ENCODE data around the gene DDX3X. TPM values are rescaled to one million over a fixed set of nuclear protein-coding genes. Genes with fewer than 3 reads are reported as not detected.

The DDX3X gene
- polyA plus RNA-seq, 1 of the 3 experiments (the other 2 are of a cell fraction), result 30.9 TPM

DNA sequence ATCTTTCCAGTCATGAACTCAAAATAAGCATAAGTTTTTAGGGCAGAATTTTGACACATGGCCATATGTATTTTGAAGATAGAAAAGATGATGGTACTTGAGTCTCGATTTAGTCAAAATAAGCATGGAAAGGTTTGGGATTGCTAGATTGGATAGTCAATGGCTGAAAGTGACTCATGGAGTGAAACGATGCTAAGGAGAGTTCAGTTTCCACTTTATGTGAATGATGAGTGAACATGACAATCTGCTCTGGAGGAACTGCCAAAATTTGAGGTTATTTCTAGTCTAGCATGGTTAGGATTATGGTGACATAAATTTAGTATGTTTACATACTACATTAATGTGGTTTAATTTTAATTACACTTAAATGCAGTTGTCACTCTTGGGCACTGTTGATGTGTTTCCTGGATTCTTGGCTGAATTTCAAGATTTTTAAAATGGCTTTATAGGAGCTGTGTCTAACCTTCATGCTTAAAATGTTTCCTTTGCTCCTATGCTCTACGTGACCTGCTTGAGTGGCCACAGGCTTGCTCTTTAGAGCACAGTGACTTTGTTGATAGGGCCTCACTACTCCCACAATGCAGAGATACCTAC is 17.1 kb downstream of the DDX3X start:
- DNase-seq, result no peak
- ChIA-PET POLR2A (no interaction called here), CTCF (no interaction called here)
- 71% methylated on average over 3 of the region's 3 CpGs for WGBS (ENCODE audit: low lambda C conversion rate)
- H3K9me3 ChIP-seq, result no peaks in the 10 kb centered on the region
- H3K27me3 ChIP-seq (ENCODE audit: insufficient read depth), result no peaks in the 10 kb centered on the region
- peaks cover 56% of the 10 kb centered on the region for H4K20me1 ChIP-seq (ENCODE audit: insufficient read depth)
- peaks cover 46 to 51% of the 10 kb centered on the region in 2 experiments for H3K36me3 ChIP-seq (replicated peaks in 1 of 2; ENCODE audit: control insufficient read depth in 1 of 2, insufficient read depth in 2 of 2, low read length in 1 of 2)
- H3K4me3 ChIP-seq (ENCODE audit: low read depth in 2 of 2, low read length in 1 of 2), result no peak overlapping the region
- TF ChIP-seq EZH2phosphoT487 (IDR thresholded peaks at IDR 0.05; ENCODE audit: borderline replicate concordance, low read depth) (no peak), FOSL2 (IDR thresholded peaks at IDR 0.05; ENCODE audit: borderline replicate concordance, low read depth) (no peak), GATA2 (CRISPR knock-in tag; IDR thresholded peaks at IDR 0.05) (no peak), PBX3 (IDR thresholded peaks at IDR 0.05) (no peak), JUND (IDR thresholded peaks at IDR 0.05) (no peak; the same call in 1 of the 2 replicates), SIN3A (IDR thresholded peaks at IDR 0.05; ENCODE audit: borderline replicate concordance, low read depth, low read length) (0 out of 2 replicates have a peak, but pooled peaks have one; percentile 58), TAF1 (IDR thresholded peaks at IDR 0.05; ENCODE audit: borderline replicate concordance, low read depth, low read length) (no peak), SMC3 (IDR thresholded peaks at IDR 0.05; ENCODE audit: low read depth, low read length) (no peak), RAD21 (IDR thresholded peaks at IDR 0.05; ENCODE audit: low read length) (no peak), POLR2AphosphoS5 (IDR thresholded peaks at IDR 0.05; ENCODE audit: low read depth, low read length) (peak; percentile 71), RFX5 (IDR thresholded peaks at IDR 0.05; ENCODE audit: low read length) (no peak)
- peaks cover 16% of the 10 kb centered on the region for H3K79me2 ChIP-seq (ENCODE audit: insufficient read depth)
- H3K4me1 ChIP-seq (ENCODE audit: control insufficient read depth in 1 of 2, insufficient read depth in 2 of 2, low read depth in 1 of 2, low read length in 1 of 2), result peaks cover 2 to 9% of the 10 kb centered on the region in 2 experiments; a peak in 1 of 4 replicates
- peaks cover 63% of the 10 kb centered on the region for H3F3A ChIP-seq (replicated peaks; ENCODE audit: insufficient read depth)
- no peak overlapping the region for H3K4me2 ChIP-seq
- no peak overlapping the region for H3K9ac ChIP-seq
- no peaks in the 10 kb centered on the region for H3K9me2 ChIP-seq
- H3K27ac ChIP-seq (ENCODE audit: low read depth in 2 of 2, low read length in 1 of 2), result peak overlapping the region in 1 of 2 experiments; percentile 43; a peak in 1 of 4 replicates
- H2AFZ ChIP-seq (ENCODE audit: low read depth), result no peak overlapping the region

DNA sequence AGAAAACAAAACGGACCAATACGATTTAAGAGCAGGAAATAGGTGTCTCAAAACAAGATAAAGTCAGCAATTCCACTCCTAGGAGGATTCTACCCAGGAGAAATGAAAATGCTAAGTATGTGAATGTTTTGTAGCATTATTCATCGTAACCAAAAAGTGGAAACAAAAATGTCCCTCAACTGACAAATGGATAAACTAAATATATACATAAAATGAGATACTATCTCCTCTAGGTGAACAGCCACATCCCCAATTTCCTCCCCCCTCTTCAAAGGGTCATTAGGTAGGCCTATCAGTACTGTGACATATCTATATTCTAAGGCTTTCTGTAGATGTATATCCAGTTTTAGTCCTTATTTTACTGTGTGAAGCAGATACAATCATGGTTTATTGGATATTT is 18.0 kb downstream of the DDX3X start:
- POLR2A ChIA-PET, result no interaction called here
- H3K79me2 ChIP-seq (ENCODE audit: insufficient read depth), result peaks cover 8% of the 10 kb centered on the region; the same call in 1 of the 2 replicates
- no peak overlapping the region for H3K4me3 ChIP-seq (ENCODE audit: low read depth in 2 of 2, low read length in 1 of 2)
- H2AFZ ChIP-seq (ENCODE audit: low read depth), result no peak overlapping the region
- CTCF ChIA-PET, result no interaction called here
- H3F3A ChIP-seq (replicated peaks; ENCODE audit: insufficient read depth), result peaks cover 55% of the 10 kb centered on the region
- H3K4me1 ChIP-seq (ENCODE audit: control insufficient read depth in 1 of 2, insufficient read depth in 2 of 2, low read depth in 1 of 2, low read length in 1 of 2), result peaks cover 2 to 9% of the 10 kb centered on the region in 2 experiments; a peak in 1 of 4 replicates
- no peaks in the 10 kb centered on the region for H3K9me2 ChIP-seq
- peaks cover 38 to 43% of the 10 kb centered on the region in 2 experiments for H3K36me3 ChIP-seq (replicated peaks in 1 of 2; ENCODE audit: control insufficient read depth in 1 of 2, insufficient read depth in 2 of 2, low read length in 1 of 2)
- DNase-seq, result no peak
- no peak overlapping the region for H3K4me2 ChIP-seq
- 73% methylated on average over 3 of the region's 3 CpGs for WGBS (ENCODE audit: low lambda C conversion rate)
- no peak overlapping the region for H3K9ac ChIP-seq
- H3K9me3 ChIP-seq, result no peaks in the 10 kb centered on the region
- no peaks in the 10 kb centered on the region for H3K27me3 ChIP-seq (ENCODE audit: insufficient read depth)
- H3K27ac ChIP-seq (ENCODE audit: low read depth in 2 of 2, low read length in 1 of 2), result no peak overlapping the region
- H4K20me1 ChIP-seq (ENCODE audit: insufficient read depth), result peaks cover 48% of the 10 kb centered on the region
- TF ChIP-seq JUND (IDR thresholded peaks at IDR 0.05) (0 out of 2 replicates have a peak, but pooled peaks have one; percentile 9), RAD21 (IDR thresholded peaks at IDR 0.05; ENCODE audit: low read length) (no peak), POLR2AphosphoS5 (IDR thresholded peaks at IDR 0.05; ENCODE audit: low read depth, low read length) (peak; percentile 67; the same call in 1 of the 2 replicates), ELF1 (IDR thresholded peaks at IDR 0.05) (no peak; the same call in 1 of the 2 replicates)
